Neural progenitor cell (in vitro differentiated cells): ENCODE measurements around the gene ADAMTS15. TPM values are rescaled to one million over a fixed set of nuclear protein-coding genes. Genes with fewer than 3 reads are reported as not detected.
A peak's percentile ranks its signal among the peaks of the same experiment; 100 is the strongest.

ENCODE experiments used
- DNase-seq: peaks from one replicate; pipeline ENCODE4 v3.0.0-alpha.2; 2016; ENCODE audit warnings: low spot score
- H2AFZ ChIP-seq: fragments of 200-600 bp; sonication (generic); replicated peaks from 2 replicates; pipeline ENCODE4 v1.6.1; 2016; ENCODE audit warnings: antibody characterized with exemption
- H3F3A ChIP-seq: fragments of 200-600 bp; sonication (generic); 2 replicates; pipeline ENCODE4 v1.6.1; 2016; ENCODE audit warnings: antibody characterized with exemption, low read depth
- H3K27ac ChIP-seq: fragments of 200-600 bp; sonication (generic); 2 replicates; pipeline ENCODE4 v1.5.1; 2016; ENCODE audit warnings: mild to moderate bottlenecking
- H3K27me3 ChIP-seq: fragments of 200-600 bp; sonication (generic); 2 replicates; pipeline ENCODE4 v1.6.1; 2016; ENCODE audit warnings: mild to moderate bottlenecking, moderate library complexity
- H3K36me3 ChIP-seq: fragments of 200-600 bp; sonication (generic); 2 replicates; pipeline ENCODE4 v1.5.1; 2016
- H3K4me1 ChIP-seq: fragments of 200-600 bp; sonication (generic); 2 replicates; pipeline ENCODE4 v1.6.1; 2016; ENCODE audit warnings: mixed run types
- H3K4me2 ChIP-seq: fragments of 200-600 bp; sonication (generic); 2 replicates; pipeline ENCODE4 v1.6.1; 2016
- H3K4me3 ChIP-seq: fragments of 200-600 bp; sonication (generic); 2 replicates; pipeline ENCODE4 v1.5.1; 2016
- H3K79me2 ChIP-seq: fragments of 200-600 bp; sonication (generic); 2 replicates; pipeline ENCODE4 v1.6.1; 2016; ENCODE audit warnings: low read depth
- H3K9ac ChIP-seq: fragments of 200-600 bp; sonication (generic); 2 replicates; pipeline ENCODE4 v1.6.1; 2016
- H3K9me3 ChIP-seq: fragments of 200-600 bp; sonication (generic); 2 replicates; pipeline ENCODE4 v1.5.1; 2016; ENCODE audit warnings: low read depth
- H4K20me1 ChIP-seq: fragments of 200-600 bp; sonication (generic); 2 replicates; pipeline ENCODE4 v1.6.1; 2016; ENCODE audit warnings: low read depth
- H3K27ac Mint-ChIP-seq: 3 replicates; pipeline ENCODE4 v1.8.0; 2021; ENCODE audit warnings: mixed read lengths
- H3K27me3 Mint-ChIP-seq: 2 replicates; pipeline ENCODE4 v1.8.0; 2022; ENCODE audit warnings: low read depth, mild to moderate bottlenecking, inconsistent platforms, moderate library complexity, mixed read lengths; ENCODE audit not compliant: insufficient read depth
- H3K36me3 Mint-ChIP-seq: 3 replicates; pipeline ENCODE4 v1.8.0; 2021; ENCODE audit warnings: mixed read lengths
- H3K4me1 Mint-ChIP-seq: 3 replicates; pipeline ENCODE4 v1.8.0; 2021; ENCODE audit warnings: mixed read lengths
- H3K4me3 Mint-ChIP-seq: 3 replicates; pipeline ENCODE4 v1.8.0; 2021; ENCODE audit warnings: mild to moderate bottlenecking, moderate library complexity, mixed read lengths
- H3K9me3 Mint-ChIP-seq: 3 replicates; pipeline ENCODE4 v1.8.0; 2020; ENCODE audit warnings: mixed read lengths
- EZH2 ChIP-seq: fragments of 200-600 bp; sonication (generic); IDR thresholded peaks from 2 replicates; pipeline ENCODE4 v1.6.1; 2017; ENCODE audit warnings: antibody characterized with exemption, mild to moderate bottlenecking, moderate library complexity
- EZH2phosphoT487 ChIP-seq: fragments of 200-600 bp; sonication (generic); IDR thresholded peaks from 2 replicates; pipeline ENCODE4 v1.6.1; 2017; ENCODE audit warnings: antibody characterized with exemption
- total RNA-seq: library from RNA; depleted of rRNA; stranded (reverse); fragments of >200 nt; gene quantifications from 2 replicates; pipeline ENCODE4 v1.2.3, GENCODE V29; 2015; ENCODE audit warnings: low replicate concordance
- TF ChIP-seq, protein P1 (sequence below): fragments of 200-600 bp; sonication (generic); IDR thresholded peaks from 2 replicates; pipeline ENCODE4 v1.5.1; 2017; ENCODE audit warnings: antibody characterized with exemption, mild to moderate bottlenecking

The ADAMTS15 gene
- total RNA-seq, 1 donor from 2014 or later = 0.09 TPM

DNA sequence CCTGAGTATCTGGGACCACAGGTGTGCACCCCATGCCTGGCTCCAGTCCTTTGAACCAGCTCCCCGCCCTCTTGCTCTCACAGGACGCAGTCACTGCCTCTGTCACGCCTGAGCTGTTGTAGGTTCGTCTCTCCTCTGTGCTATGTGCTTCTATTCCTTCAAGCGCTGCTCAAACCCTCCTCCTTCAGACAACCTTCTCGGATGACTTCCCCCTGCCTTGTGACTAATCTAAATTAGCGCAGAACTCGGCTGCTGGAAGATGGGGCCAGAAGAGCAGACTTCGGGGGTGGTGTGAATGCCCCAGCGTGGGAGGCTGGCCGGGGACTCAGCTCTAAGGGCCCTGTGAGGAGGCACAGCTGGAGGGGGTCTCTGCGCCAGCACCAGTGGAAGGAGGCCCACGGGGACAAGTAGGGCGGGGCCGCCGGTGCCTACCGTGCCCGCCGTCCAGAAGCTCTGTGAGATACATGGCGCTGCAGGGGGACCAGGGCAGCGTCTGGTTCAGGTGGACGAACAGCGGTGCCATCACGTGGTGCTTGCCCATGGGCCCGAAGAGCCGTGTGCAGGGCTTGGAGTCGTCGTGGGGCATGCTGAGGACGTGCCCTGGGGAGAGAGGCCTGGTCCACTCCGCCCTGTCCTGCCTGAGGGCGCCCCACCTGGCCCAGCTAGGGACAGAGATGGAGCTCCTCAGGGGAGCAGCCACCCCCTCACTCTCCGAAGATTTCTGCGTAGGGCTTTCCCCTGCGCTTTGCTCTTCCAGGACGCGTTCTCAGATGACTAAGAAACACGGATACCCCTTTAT is 32.5 kb upstream of the ADAMTS15 start:
- H3K9ac ChIP-seq = no peak overlapping the region
- no peak overlapping the region for H2AFZ ChIP-seq
- Mint-ChIP-seq H3K36me3 (no peaks in the 10 kb centered on the region), H3K9me3 (no peaks in the 10 kb centered on the region), H3K4me1 (peaks cover 28% of the 10 kb centered on the region), H3K27me3 (peaks cover 9% of the 10 kb centered on the region), H3K27ac (peak overlapping the region; percentile 54), H3K4me3 (peak overlapping the region; percentile 6)
- DNase-seq = no peak
- no peaks in the 10 kb centered on the region for H3F3A ChIP-seq
- H3K4me3 ChIP-seq = no peak overlapping the region
- H3K9me3 ChIP-seq = no peaks in the 10 kb centered on the region
- H4K20me1 ChIP-seq = no peaks in the 10 kb centered on the region
- H3K27me3 ChIP-seq = no peaks in the 10 kb centered on the region
- no peak overlapping the region for H3K4me2 ChIP-seq
- TF ChIP-seq EZH2phosphoT487 (no peak), EZH2 (no peak)
- no peak overlapping the region for H3K27ac ChIP-seq
- no peaks in the 10 kb centered on the region for H3K79me2 ChIP-seq
- H3K4me1 ChIP-seq = no peaks in the 10 kb centered on the region
- H3K36me3 ChIP-seq = no peaks in the 10 kb centered on the region

DNA sequence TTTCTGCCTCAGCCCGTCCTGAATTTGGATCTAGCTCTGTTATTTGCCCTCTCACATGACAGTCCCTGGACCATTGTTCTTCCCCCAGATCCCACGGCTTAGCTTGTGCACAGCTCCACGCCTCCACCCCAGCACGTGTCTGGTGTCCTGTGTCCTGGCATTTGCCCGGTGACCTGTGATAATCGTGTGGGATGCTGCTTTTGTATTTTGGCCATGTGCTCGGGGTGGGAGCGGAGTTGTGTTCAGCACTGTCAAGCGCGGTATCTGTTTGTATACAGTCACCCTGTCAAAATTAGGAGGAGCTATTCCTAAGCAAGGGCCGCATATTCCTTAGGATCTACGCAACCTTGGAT is 31.9 kb upstream of the ADAMTS15 start:
- H3K79me2 ChIP-seq = no peaks in the 10 kb centered on the region
- peak overlapping the region; percentile 6 for H3K4me3 Mint-ChIP-seq
- peak overlapping the region; percentile 54 for H3K27ac Mint-ChIP-seq
- no peak overlapping the region for H3K4me2 ChIP-seq
- no peak overlapping the region for H3K4me3 ChIP-seq
- no peak for DNase-seq
- no peaks in the 10 kb centered on the region for H3K27me3 ChIP-seq
- no peak overlapping the region for H3K27ac ChIP-seq
- H4K20me1 ChIP-seq = no peaks in the 10 kb centered on the region
- H3K36me3 ChIP-seq = no peaks in the 10 kb centered on the region
- H3F3A ChIP-seq = no peaks in the 10 kb centered on the region
- H3K36me3 Mint-ChIP-seq = no peaks in the 10 kb centered on the region
- no peak for TF ChIP-seq EZH2phosphoT487
- no peak for TF ChIP-seq EZH2
- TF ChIP-seq, protein P1, sequence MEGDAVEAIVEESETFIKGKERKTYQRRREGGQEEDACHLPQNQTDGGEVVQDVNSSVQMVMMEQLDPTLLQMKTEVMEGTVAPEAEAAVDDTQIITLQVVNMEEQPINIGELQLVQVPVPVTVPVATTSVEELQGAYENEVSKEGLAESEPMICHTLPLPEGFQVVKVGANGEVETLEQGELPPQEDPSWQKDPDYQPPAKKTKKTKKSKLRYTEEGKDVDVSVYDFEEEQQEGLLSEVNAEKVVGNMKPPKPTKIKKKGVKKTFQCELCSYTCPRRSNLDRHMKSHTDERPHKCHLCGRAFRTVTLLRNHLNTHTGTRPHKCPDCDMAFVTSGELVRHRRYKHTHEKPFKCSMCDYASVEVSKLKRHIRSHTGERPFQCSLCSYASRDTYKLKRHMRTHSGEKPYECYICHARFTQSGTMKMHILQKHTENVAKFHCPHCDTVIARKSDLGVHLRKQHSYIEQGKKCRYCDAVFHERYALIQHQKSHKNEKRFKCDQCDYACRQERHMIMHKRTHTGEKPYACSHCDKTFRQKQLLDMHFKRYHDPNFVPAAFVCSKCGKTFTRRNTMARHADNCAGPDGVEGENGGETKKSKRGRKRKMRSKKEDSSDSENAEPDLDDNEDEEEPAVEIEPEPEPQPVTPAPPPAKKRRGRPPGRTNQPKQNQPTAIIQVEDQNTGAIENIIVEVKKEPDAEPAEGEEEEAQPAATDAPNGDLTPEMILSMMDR = no peak
- H3K4me1 Mint-ChIP-seq = peaks cover 28% of the 10 kb centered on the region
- H3K4me1 ChIP-seq = no peaks in the 10 kb centered on the region
- no peaks in the 10 kb centered on the region for H3K9me3 ChIP-seq
- no peak overlapping the region for H2AFZ ChIP-seq
- H3K9ac ChIP-seq = no peak overlapping the region
- no peaks in the 10 kb centered on the region for H3K9me3 Mint-ChIP-seq
- H3K27me3 Mint-ChIP-seq = peaks cover 10% of the 10 kb centered on the region

DNA sequence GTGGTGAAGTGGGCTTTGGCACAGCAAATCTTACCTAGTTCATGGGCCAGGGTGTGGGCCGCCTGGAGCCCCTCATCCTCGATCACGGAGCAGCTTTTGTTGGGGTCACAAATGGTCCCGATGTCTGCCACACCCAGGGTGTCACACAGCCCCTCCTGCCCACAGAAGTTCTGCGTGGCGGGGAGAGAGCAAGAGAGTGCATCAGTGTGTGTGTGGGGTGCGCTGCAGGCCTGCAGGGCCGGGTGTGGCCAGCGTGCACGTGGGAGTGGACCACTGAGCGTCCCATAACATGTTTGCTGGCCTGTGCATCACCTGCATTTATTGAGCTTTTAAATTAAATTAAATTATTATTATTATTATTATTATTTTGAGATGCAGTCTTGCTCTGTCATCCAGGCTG is 31.5 kb upstream of the ADAMTS15 start:
- Mint-ChIP-seq H3K27me3 (peaks cover 12% of the 10 kb centered on the region), H3K27ac (peak overlapping the region; percentile 54), H3K4me1 (peaks cover 28% of the 10 kb centered on the region), H3K36me3 (no peaks in the 10 kb centered on the region), H3K4me3 (no peak overlapping the region), H3K9me3 (no peaks in the 10 kb centered on the region)
- H3K79me2 ChIP-seq = no peaks in the 10 kb centered on the region
- no peaks in the 10 kb centered on the region for H3F3A ChIP-seq
- no peak overlapping the region for H3K27ac ChIP-seq
- no peaks in the 10 kb centered on the region for H3K36me3 ChIP-seq
- H3K4me1 ChIP-seq = no peaks in the 10 kb centered on the region
- H4K20me1 ChIP-seq = no peaks in the 10 kb centered on the region
- no peak overlapping the region for H2AFZ ChIP-seq
- no peaks in the 10 kb centered on the region for H3K27me3 ChIP-seq
- no peak overlapping the region for H3K4me2 ChIP-seq
- no peak for TF ChIP-seq EZH2
- no peak for TF ChIP-seq EZH2phosphoT487
- TF ChIP-seq, protein P1 = no peak
- no peaks in the 10 kb centered on the region for H3K9me3 ChIP-seq
- DNase-seq = no peak
- H3K9ac ChIP-seq = no peak overlapping the region
- H3K4me3 ChIP-seq = no peak overlapping the region

DNA sequence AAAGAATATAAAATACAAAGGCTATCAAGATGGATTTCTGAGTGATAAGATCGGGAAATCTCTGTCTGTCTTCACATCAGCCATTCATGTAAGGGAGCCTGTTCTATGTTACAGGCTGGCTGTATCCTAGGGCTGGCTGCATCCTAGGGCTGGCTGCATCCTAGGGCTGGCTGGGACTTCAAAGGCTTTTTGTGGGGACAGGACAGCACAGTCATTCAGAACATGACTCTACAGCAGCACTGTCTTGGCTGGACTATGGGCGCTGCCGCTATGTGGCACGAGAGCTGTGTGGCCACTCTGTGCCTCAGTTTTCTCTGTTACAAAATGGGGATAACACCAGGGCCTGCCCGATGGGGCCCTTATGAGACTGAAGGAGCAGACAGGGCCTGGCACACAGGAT is 30.2 kb upstream of the ADAMTS15 start:
- H3K4me3 ChIP-seq = no peak overlapping the region
- Mint-ChIP-seq H3K9me3 (no peaks in the 10 kb centered on the region), H3K4me1 (peaks cover 28% of the 10 kb centered on the region), H3K27ac (peak overlapping the region; percentile 81), H3K36me3 (no peaks in the 10 kb centered on the region), H3K27me3 (peaks cover 13% of the 10 kb centered on the region), H3K4me3 (no peak overlapping the region)
- no peak overlapping the region for H3K27ac ChIP-seq
- no peak overlapping the region for H3K9ac ChIP-seq
- no peaks in the 10 kb centered on the region for H3F3A ChIP-seq
- peaks cover 3% of the 10 kb centered on the region for H3K27me3 ChIP-seq
- no peak for DNase-seq
- H3K4me2 ChIP-seq = no peak overlapping the region
- H2AFZ ChIP-seq = no peak overlapping the region
- no peaks in the 10 kb centered on the region for H4K20me1 ChIP-seq
- no peak for TF ChIP-seq EZH2phosphoT487
- TF ChIP-seq EZH2 = no peak
- TF ChIP-seq, protein P1 = no peak
- no peaks in the 10 kb centered on the region for H3K79me2 ChIP-seq
- no peaks in the 10 kb centered on the region for H3K36me3 ChIP-seq
- H3K9me3 ChIP-seq = no peaks in the 10 kb centered on the region
- no peaks in the 10 kb centered on the region for H3K4me1 ChIP-seq
